Gastroesophageal sphincter (tissue), 3 donors: ENCODE results near the gene ELMO1.

Experiments
- CTCF ChIP-seq, 4 experiments: fragments of 200-600 bp in 2 of 4; fragments of 450-650 bp in 2 of 4; sonication (generic) in 1 of 4; IDR thresholded peaks; one replicate each; pipeline ENCODE4 v1.5.1; 2017 to 2019; ENCODE audit warnings: antibody characterized with exemption in 4 of 4, mild to moderate bottlenecking in 2 of 4, moderate library complexity in 2 of 4
- EP300 ChIP-seq: sonication (generic); formaldehyde crosslinking; IDR thresholded peaks from one replicate; pipeline ENCODE4 v1.6.1; 2017; ENCODE audit warnings: antibody characterized with exemption, mild to moderate bottlenecking
- POLR2A ChIP-seq, 2 donors: fragments of 450-650 bp; IDR thresholded peaks; one replicate each; pipeline ENCODE4 v1.6.1; 2017; ENCODE audit warnings: antibody characterized with exemption in 2 of 2, mild to moderate bottlenecking in 2 of 2, moderate library complexity in 1 of 2
- POLR2AphosphoS5 ChIP-seq: sonication (generic); formaldehyde crosslinking; IDR thresholded peaks from one replicate; pipeline ENCODE4 v1.6.1; 2017; ENCODE audit warnings: antibody characterized with exemption

- TF ChIP-seq CTCF (IDR thresholded peaks at IDR 0.05) (no peak), EP300 (no peak), POLR2AphosphoS5 (no peak), POLR2A (IDR thresholded peaks at IDR 0.05) (no peak)
Observed at GRCh38 chr7:36942025-36942424, 506.6 kb downstream of the ELMO1 start.
